Measurements from ENCODE around the gene KRT83. TPM values are rescaled to one million over a fixed set of nuclear protein-coding genes. Genes with fewer than 3 reads are reported as not detected.
"Not testable (repeated sequence)": the region's sequence is repeated elsewhere in the genome, so short reads cannot be mapped to it uniquely, and the experiment has no call there.

The KRT83 gene
- total RNA-seq, 2 donors from 2014 or later: not detected

DNA sequence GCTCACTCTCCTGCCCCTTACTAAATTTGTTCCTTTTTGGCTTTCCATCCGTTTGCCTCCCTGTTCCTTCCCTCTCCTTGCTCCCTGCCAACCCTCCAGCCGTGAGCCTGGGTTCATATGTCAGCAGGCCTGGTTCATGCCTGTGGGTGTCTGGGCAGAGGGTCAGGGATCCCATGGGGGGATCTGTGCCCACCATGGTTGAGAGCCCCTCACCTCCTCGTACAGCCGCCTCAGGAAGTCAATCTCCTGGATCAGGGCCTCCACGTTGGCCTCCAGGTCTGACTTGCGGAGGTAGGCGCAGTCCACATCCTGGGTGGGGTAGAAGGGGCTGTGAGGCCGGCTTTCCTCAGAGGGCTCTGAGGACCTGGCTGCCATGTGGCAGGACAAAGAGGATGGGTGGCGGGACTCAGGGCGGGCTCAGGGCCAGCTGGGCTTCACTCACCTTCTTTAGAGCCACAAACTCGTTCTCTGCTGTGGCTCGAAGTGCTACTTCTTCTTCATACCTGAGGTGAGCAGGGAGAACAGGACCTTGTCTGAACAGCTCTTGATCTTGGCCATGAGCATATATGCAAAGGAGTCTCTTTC lies 3.6 kb downstream of the KRT83 start:
- Mint-ChIP-seq H3K9me3 (no peaks in the 10 kb centered on the region), H3K4me1 (ENCODE audit: low read depth in 2 of 2) (peaks cover 0 to 4% of the 10 kb centered on the region in 2 donors), H3K27ac (no peak overlapping the region), H3K4me3 (no peak overlapping the region), H3K27me3 (peaks cover 17 to 18% of the 10 kb centered on the region in 2 donors), H3K36me3 (no peaks in the 10 kb centered on the region)
- DNase-seq (ENCODE audit: low spot score): no peak
- ATAC-seq: no peak

DNA sequence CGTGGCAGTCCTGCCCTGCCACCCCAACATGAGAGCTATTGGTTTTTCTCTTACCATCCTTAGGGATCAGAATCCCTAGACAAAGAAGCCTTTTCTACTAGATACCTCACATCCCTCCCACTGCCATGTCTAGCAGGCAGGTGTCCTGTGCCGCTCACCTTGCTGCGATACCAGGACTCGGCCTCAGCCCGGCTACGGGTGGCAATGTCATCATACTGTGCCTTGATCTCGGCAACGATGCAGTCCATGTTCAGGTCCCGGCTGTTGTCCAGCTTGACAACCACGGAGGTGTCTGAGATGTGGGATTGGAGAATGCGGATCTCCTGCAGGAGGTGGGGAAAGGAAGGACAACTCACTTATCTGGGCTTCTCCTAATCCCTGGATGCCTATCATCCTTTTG lies 4.5 kb downstream of the KRT83 start:
- no peak for DNase-seq (ENCODE audit: low spot score)
- Mint-ChIP-seq H3K9me3 (no peaks in the 10 kb centered on the region), H3K36me3 (no peaks in the 10 kb centered on the region), H3K4me1 (ENCODE audit: low read depth in 2 of 2) (peaks cover 0 to 4% of the 10 kb centered on the region in 2 donors), H3K27ac (no peak overlapping the region), H3K27me3 (peaks cover 13 to 26% of the 10 kb centered on the region in 2 donors), H3K4me3 (no peak overlapping the region)
- no peak for ATAC-seq

DNA sequence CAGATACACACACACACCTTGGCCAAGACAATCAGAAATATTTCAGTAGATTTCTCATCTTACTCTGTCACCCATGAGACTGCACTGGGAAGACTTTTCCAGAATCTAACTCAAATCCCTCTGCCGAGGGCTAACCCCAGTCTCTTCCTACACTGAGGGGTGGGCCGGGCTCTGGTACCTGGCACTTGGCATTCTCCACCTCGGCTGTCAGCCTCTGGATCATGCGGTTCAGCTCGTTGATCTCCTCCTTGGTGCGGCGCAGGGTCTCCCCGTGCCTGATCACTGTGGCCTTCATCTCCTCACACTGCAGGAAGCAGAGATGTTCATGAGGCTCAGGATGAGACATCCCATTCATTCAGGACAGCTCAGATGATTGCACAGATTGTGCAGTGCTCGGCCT lies 4.9 kb downstream of the KRT83 start:
- H3K27me3 Mint-ChIP-seq: peaks cover 13 to 30% of the 10 kb centered on the region in 2 donors
- H3K9me3 Mint-ChIP-seq: no peaks in the 10 kb centered on the region

DNA sequence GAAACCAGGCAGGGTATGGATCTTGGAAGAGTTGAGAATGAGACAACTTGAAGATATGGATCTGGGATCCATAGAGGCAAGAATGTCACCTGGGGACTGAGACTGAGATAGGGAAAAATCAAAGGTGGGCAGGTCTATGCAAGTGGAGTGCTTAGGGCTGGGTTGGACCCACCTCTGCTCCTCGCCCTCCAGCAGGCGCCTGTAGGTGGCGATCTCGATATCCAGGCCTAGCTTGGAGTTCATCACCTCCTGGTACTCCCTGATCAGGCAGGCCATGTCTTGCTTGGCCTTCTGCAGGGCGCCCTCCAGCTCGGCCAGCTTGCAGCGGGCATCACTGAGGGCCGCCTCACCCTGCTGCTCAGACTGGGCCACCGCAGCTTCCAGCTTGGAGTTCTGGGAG lies 5.5 kb downstream of the KRT83 start:
- not testable (repeated sequence) for H3K9me3 Mint-ChIP-seq; H3K4me1 Mint-ChIP-seq (ENCODE audit: low read depth in 2 of 2); H3K27ac Mint-ChIP-seq; ATAC-seq; H3K36me3 Mint-ChIP-seq; H3K4me3 Mint-ChIP-seq; DNase-seq (ENCODE audit: low spot score)
- H3K27me3 Mint-ChIP-seq: peaks cover 13 to 34% of the 10 kb centered on the region in 2 donors

More for the DNA sequence above, 4.9 kb downstream of the KRT83 start:
- H3K4me1 Mint-ChIP-seq (ENCODE audit: low read depth in 2 of 2): peaks cover 0 to 4% of the 10 kb centered on the region in 2 donors
- no peak overlapping the region for H3K27ac Mint-ChIP-seq
- no peak for DNase-seq (ENCODE audit: low spot score)
- no peaks in the 10 kb centered on the region for H3K36me3 Mint-ChIP-seq
- H3K4me3 Mint-ChIP-seq: no peak overlapping the region
- no peak for ATAC-seq

DNA sequence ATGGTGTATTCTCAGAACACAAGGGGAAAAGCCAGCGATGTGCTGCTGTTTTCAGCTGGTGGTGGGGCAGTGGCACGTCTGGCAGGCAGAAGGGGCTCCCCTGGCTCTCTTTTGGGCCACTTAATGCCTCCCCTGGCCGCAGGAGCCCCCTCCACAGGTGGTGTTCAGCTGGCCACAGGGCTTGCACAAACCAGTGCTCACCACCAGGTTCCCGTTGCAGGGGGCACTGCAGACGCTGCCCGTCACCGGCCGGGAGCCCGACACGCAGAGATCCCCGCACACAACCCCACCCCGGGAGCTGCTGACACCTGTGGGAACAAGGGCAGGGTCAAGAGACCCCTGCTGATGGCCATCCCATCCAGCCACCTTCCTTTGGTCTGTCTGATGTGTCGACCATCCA lies 6.7 kb downstream of the KRT83 start:
- peaks cover 11 to 34% of the 10 kb centered on the region in 2 donors for H3K27me3 Mint-ChIP-seq
- ATAC-seq: no peak
- peaks cover 0 to 4% of the 10 kb centered on the region in 2 donors for H3K4me1 Mint-ChIP-seq (ENCODE audit: low read depth in 2 of 2)

DNA sequence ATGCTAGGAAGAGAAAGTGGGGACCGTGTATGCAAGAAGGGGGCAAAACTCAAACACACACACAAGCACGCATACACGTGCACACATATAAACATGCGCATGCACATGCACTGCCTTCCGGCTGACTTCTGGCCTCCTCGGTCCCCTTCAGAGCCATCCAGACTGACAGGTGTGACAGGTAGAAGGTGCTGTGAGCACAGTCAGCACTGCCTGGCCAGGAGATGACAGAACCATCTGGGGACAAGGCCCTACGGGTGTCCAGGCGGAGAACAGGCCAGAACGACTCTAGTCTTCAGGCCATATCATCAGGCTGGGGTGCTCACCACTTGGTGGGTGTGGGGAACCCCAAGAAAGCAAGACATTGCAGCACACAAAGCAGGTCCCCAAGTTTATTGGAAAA lies 7.3 kb downstream of the KRT83 start:
- H3K27ac Mint-ChIP-seq: no peak overlapping the region
- no peak overlapping the region for H3K4me3 Mint-ChIP-seq
- peaks cover 13 to 36% of the 10 kb centered on the region in 2 donors for H3K27me3 Mint-ChIP-seq
- DNase-seq (ENCODE audit: low spot score) (no peak), ATAC-seq (no peak)
- no peaks in the 10 kb centered on the region for H3K9me3 Mint-ChIP-seq
- H3K36me3 Mint-ChIP-seq: no peaks in the 10 kb centered on the region
- H3K4me1 Mint-ChIP-seq (ENCODE audit: low read depth in 2 of 2): peaks cover 3 to 7% of the 10 kb centered on the region in 2 donors

More for the DNA sequence above, 6.7 kb downstream of the KRT83 start:
- Mint-ChIP-seq H3K36me3 (no peaks in the 10 kb centered on the region), H3K9me3 (no peaks in the 10 kb centered on the region), H3K4me3 (no peak overlapping the region), H3K27ac (no peak overlapping the region)
- DNase-seq (ENCODE audit: low spot score): no peak

DNA sequence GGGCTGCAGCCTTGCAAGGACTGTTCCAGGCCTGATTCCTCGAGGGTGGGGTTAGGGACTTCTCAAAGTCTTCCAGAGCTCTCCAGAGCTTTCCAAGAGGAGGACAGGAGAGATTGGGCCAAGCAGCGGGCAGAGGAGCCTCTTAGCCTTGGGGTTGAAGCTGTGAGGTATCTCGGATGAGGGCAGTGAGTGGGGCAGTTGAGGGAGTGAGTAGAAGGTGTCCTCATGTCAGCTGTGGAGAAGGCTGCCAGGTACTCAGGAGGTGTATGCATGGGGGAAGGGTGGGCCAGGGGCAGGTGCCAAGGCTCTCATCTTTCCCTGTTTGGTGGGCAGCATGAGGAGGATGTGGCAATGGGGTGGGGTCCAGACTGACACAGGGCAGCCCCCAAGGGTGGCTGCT lies 7.7 kb downstream of the KRT83 start:
- no peaks in the 10 kb centered on the region for H3K9me3 Mint-ChIP-seq
- no peaks in the 10 kb centered on the region for H3K36me3 Mint-ChIP-seq
- peaks cover 16 to 40% of the 10 kb centered on the region in 2 donors for H3K27me3 Mint-ChIP-seq
- H3K4me3 Mint-ChIP-seq: no peak overlapping the region
- no peak for DNase-seq (ENCODE audit: low spot score)
- ATAC-seq: no peak
- H3K27ac Mint-ChIP-seq: no peak overlapping the region
- H3K4me1 Mint-ChIP-seq (ENCODE audit: low read depth in 2 of 2): peaks cover 8 to 12% of the 10 kb centered on the region in 2 donors

DNA sequence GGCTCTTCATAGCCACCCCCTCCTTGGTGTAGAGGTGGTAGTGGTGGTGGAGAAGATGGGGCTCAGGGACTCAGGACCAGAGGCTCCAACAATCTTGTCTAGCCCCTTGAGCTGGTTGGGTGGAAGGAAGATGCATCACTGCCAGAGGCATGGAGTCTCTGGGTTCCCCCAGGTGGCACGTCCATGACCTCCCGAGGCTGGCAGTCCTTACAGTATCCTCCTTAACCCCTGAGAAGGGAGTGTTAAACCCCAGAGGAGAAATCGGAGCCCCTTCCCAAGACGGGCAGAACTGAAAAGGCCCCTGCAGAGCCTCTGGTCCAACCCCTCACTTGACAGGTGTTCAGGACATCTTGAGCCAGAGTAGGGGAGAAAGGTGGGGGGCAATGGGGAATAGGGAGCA lies 9.1 kb downstream of the KRT83 start:
- H3K27ac Mint-ChIP-seq: no peak overlapping the region
- DNase-seq (ENCODE audit: low spot score) (no peak), ATAC-seq (no peak)
- H3K4me3 Mint-ChIP-seq: no peak overlapping the region
- H3K9me3 Mint-ChIP-seq: no peaks in the 10 kb centered on the region
- H3K36me3 Mint-ChIP-seq: no peaks in the 10 kb centered on the region
- H3K27me3 Mint-ChIP-seq: peaks cover 16 to 40% of the 10 kb centered on the region in 2 donors
- H3K4me1 Mint-ChIP-seq (ENCODE audit: low read depth in 2 of 2): peaks cover 11 to 19% of the 10 kb centered on the region in 2 donors

DNA sequence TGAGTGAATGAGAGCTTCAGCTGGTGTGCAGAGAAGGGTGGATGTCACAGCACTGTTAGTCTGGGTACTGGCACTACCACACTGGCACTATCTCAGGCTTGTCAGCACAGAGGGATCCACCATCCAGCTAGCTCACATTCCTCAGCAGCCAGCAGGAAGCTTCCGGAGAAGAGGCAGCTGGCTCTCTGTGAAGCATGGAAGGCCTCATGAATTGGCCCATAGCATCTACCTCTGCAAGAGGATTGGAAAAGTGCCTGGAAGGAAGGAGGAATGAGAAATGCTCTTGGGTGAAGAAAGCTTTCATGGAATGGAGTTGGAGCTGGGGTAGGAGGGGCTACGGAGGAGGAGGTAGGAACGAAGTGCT lies 9.9 kb downstream of the KRT83 start:
- no peak overlapping the region for H3K4me3 Mint-ChIP-seq
- DNase-seq (ENCODE audit: low spot score): no peak
- peaks cover 18 to 24% of the 10 kb centered on the region in 2 donors for H3K4me1 Mint-ChIP-seq (ENCODE audit: low read depth in 2 of 2)
- no peaks in the 10 kb centered on the region for H3K36me3 Mint-ChIP-seq
- H3K9me3 Mint-ChIP-seq: no peaks in the 10 kb centered on the region
- no peak overlapping the region for H3K27ac Mint-ChIP-seq
- ATAC-seq: no peak
- H3K27me3 Mint-ChIP-seq: peaks cover 16 to 40% of the 10 kb centered on the region in 2 donors

DNA sequence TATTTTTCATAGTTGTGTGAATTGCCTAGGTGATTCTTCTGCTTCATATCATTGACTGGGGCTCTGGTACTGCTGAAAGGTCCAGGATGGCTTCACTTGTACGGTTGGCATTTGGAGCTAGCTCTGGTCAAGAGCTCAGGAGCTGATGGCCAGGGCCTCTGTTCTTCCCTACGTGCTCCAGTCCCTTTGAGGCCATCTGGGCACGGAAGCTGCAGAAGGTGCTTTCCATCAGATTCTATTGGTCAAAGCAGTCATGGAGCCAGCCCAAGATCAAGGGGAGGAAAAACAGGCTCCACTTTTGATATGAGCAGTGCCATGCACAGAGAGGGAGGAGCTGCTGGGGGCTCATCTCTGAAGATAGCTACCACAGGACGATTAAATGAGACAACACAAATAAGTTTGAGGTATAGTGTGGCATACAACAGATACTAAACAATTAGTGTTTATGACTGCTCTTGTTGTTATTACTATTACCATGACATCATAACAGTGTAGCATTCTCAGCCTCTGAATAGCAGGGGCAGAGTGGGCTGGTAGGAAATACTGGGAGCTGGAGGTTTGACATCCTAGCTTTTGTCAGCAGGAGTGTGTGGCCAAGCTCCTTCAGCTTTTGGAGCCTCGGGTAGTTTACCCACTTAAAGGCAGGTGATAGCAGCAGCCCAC lies 10.4 kb downstream of the KRT83 start:
- Mint-ChIP-seq H3K27me3 (peaks cover 16 to 40% of the 10 kb centered on the region in 2 donors), H3K27ac (no peak overlapping the region), H3K4me3 (no peak overlapping the region), H3K36me3 (no peaks in the 10 kb centered on the region), H3K9me3 (no peaks in the 10 kb centered on the region), H3K4me1 (ENCODE audit: low read depth in 2 of 2) (peaks cover 24 to 29% of the 10 kb centered on the region in 2 donors)
- ATAC-seq: no peak
- no peak for DNase-seq (ENCODE audit: low spot score)

DNA sequence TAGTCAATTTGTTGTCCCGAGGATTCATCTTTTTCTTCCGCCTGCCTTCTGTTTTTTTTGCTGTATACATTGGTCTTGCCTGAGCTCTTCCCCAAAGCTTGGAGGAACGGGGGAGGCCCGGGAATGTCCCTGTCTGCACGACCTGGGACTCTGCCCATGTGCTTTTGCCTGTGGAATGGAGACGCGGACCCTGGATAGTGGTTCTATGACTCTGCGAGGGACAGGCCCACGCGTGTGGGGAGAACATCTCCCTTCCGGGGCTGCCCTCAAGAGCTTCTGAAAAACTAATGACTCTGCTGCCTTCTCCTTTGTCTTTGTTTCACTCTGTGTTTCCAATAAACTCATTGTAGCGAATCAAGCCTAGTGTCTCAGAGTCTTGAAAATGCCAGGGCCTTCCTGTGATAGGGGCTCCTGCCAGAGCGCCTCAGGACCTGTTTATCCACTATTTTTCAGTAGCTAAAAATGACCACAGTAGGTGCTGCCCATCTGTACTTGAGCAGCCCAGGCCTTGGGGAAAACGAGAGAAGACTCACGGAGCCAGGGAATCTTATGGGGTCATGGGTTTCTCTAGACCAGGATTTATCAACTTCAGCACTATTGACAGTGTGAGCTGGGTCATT lies 12.3 kb downstream of the KRT83 start:
- Mint-ChIP-seq H3K27me3 (peaks cover 16 to 40% of the 10 kb centered on the region in 2 donors), H3K4me1 (ENCODE audit: low read depth in 2 of 2) (peaks cover 39 to 40% of the 10 kb centered on the region in 2 donors), H3K27ac (no peak overlapping the region), H3K36me3 (no peaks in the 10 kb centered on the region), H3K9me3 (no peaks in the 10 kb centered on the region), H3K4me3 (peak overlapping the region; percentile 85)
- DNase-seq (ENCODE audit: low spot score) (no peak), ATAC-seq (no peak)

DNA sequence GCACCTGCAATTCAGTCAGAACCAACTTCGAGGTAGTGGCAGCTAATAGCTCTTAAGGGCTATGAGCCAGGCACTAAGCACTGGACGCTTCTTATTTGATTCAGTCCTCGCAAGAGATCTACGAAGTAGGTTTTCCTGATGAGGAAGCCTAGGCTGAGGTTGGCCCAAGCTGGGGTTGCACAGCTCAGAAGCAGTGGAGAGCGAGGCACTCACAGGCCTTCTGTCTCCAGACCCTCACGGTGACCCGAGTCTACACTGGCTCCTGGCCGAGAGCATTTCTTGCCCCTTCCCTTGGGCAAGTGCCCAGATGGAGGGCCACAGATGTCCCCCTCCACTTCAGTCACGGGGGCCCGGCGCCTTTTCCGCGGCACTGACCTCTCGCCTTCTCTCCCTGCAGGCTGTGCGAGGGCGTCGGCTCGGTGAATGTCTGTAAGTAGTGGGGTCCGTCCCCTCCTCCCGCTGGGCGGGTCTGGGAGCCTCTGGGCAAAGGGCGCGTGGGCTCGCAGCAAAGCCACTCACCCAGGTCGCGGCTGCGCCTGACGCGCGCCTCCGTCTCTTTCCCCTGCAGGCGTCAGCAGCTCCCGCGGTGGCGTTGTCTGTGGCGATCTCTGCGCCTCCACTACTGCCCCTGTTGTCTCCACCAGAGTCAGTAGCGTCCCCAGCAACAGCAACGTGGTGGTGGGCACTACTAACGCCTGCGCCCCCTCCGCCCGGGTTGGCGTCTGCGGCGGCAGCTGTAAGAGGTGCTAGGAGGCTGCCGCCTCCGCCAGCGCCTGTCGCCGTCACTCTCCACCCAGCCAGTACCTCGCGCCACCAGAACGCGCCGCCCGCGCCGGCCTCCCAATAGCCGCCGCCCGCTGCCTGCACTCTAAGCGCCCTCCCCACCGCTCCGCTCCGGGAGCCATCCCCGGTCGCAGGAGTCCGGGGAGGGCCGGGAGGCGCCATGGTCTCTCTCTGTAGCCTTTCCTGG lies 13.1 kb downstream of the KRT83 start:
- no peaks in the 10 kb centered on the region for H3K9me3 Mint-ChIP-seq
- H3K4me1 Mint-ChIP-seq (ENCODE audit: low read depth in 2 of 2): peaks cover 39 to 40% of the 10 kb centered on the region in 2 donors
- H3K36me3 Mint-ChIP-seq: no peaks in the 10 kb centered on the region
- no peak overlapping the region for H3K27ac Mint-ChIP-seq
- ATAC-seq: peak; percentile 74 to 86
- peaks cover 16 to 40% of the 10 kb centered on the region in 2 donors for H3K27me3 Mint-ChIP-seq
- H3K4me3 Mint-ChIP-seq: peak overlapping the region; percentile 85
- DNase-seq (ENCODE audit: low spot score): peak; percentile 78

DNA sequence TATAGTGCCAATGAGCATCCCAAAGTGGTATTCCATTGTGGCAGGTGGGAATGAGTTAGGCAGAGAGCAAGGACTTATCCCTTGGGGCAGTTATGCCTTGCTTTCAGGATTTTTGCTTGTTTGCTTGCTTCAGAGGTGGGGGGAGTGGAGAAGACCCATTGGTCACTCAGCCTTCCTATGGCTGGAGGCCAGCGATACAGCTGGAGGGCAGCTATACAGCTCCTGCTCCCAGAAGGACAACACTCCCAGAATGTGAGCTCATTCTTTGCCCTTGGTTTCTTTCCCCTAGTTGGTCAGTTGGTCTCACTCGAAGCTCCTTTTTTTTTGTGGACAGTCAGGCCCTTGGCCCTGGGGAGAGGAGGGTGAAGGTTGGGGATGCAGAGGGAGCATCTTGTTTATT lies 14.5 kb downstream of the KRT83 start:
- Mint-ChIP-seq H3K9me3 (no peaks in the 10 kb centered on the region), H3K36me3 (no peaks in the 10 kb centered on the region), H3K27me3 (peaks cover 10 to 27% of the 10 kb centered on the region in 2 donors), H3K27ac (no peak overlapping the region), H3K4me3 (peak overlapping the region; percentile 15), H3K4me1 (ENCODE audit: low read depth in 2 of 2) (peaks cover 39 to 40% of the 10 kb centered on the region in 2 donors)
- DNase-seq (ENCODE audit: low spot score): no peak
- no peak for ATAC-seq
